Sigmoid colon (tissue), 7 donors: ENCODE results near the gene TXNDC11. TPM values are rescaled to one million over a fixed set of nuclear protein-coding genes. Genes with fewer than 3 reads are reported as not detected.

ENCODE experiments used
- DNase-seq: peaks from one replicate; pipeline ENCODE4 v3.0.0-alpha.2; 2019
- H3K27ac ChIP-seq, 4 donors: fragments of 200-600 bp; sonication (generic); one replicate each; pipeline ENCODE4 v1.5.1; 2016 to 2019; ENCODE audit warnings: mild to moderate bottlenecking in 1 of 4
- H3K27me3 ChIP-seq, 3 donors: fragments of 200-600 bp; sonication (generic); one replicate each; pipeline ENCODE4 v1.5.1; 2019; ENCODE audit warnings: mild to moderate bottlenecking in 1 of 3
- H3K36me3 ChIP-seq, 4 donors: fragments of 200-600 bp; sonication (generic); one replicate each; pipeline ENCODE4 v1.5.1; 2016 to 2019
- H3K4me1 ChIP-seq, 4 donors: fragments of 200-600 bp; sonication (generic); one replicate each; pipeline ENCODE4 v1.5.1; 2017 to 2019
- H3K4me3 ChIP-seq, 4 donors: fragments of 200-600 bp; sonication (generic); one replicate each; pipeline ENCODE4 v1.5.1; 2017 to 2019; ENCODE audit warnings: mild to moderate bottlenecking in 2 of 4, moderate library complexity in 1 of 4
- H3K9me3 ChIP-seq, 4 donors: fragments of 200-600 bp in 3 of 4; sonication (generic) in 3 of 4; one replicate each; pipeline versions ENCODE4 v1.5.1 to v1.6.1; 2013 to 2019
- EP300 ChIP-seq, 4 donors: sonication (generic); formaldehyde crosslinking; IDR thresholded peaks; one replicate each; pipeline ENCODE4 v1.6.1; 2017; ENCODE audit warnings: antibody characterized with exemption in 4 of 4
- POLR2A ChIP-seq, 2 donors: fragments of 450-650 bp; IDR thresholded peaks; one replicate each; pipeline ENCODE4 v1.6.1; 2016; ENCODE audit warnings: antibody characterized with exemption in 2 of 2, mild to moderate bottlenecking in 2 of 2, moderate library complexity in 2 of 2
- POLR2AphosphoS5 ChIP-seq, 4 donors: sonication (generic); formaldehyde crosslinking; IDR thresholded peaks; one replicate each; pipeline ENCODE4 v1.6.1; 2017; ENCODE audit warnings: antibody characterized with exemption in 4 of 4
- WGBS, 2 donors: extraction: QIAGEN DNeasy Blood & Tissue Kit; methylation state at CpG; one replicate each; pipeline ENCODE4 v1.1.7; 2013; 5-methylcytosine and 5-hydroxymethylcytosine counted together
- intact Hi-C: fragments of 100-400 bp; cut with DNase I; formaldehyde crosslinking; loops from one replicate; pipeline ENCODE4 v1.15.1; 2023
- polyA plus RNA-seq, 3 donors: library from polyadenylated mRNA; stranded (reverse); fragments of 200-250 nt; gene quantifications; one replicate each; pipeline ENCODE4 v1.2.3, GENCODE V29; 2013
- total RNA-seq, 4 donors: library from RNA; depleted of rRNA; stranded (reverse); fragments of >200 nt; gene quantifications; one replicate each; pipeline ENCODE4 v1.1.0, GENCODE V29; 2016
- TF ChIP-seq, protein P1 (sequence below), 4 experiments: fragments of 450-650 bp in 3 of 4; fragments of 200-600 bp in 1 of 4; IDR thresholded peaks; one replicate each; pipeline ENCODE4 v1.5.1; 2016 to 2019; ENCODE audit warnings: antibody characterized with exemption in 4 of 4, mild to moderate bottlenecking in 3 of 4, moderate library complexity in 2 of 4
- donor health status: healthy with polysubstance abuse.
- donor health status: Bipolar disorder and iron deficiency.
- donor health status: healthy.

The TXNDC11 gene
- total and polyA plus RNA-seq, 7 donors: 25.3 to 54.0 (median 34.9) TPM

DNA sequence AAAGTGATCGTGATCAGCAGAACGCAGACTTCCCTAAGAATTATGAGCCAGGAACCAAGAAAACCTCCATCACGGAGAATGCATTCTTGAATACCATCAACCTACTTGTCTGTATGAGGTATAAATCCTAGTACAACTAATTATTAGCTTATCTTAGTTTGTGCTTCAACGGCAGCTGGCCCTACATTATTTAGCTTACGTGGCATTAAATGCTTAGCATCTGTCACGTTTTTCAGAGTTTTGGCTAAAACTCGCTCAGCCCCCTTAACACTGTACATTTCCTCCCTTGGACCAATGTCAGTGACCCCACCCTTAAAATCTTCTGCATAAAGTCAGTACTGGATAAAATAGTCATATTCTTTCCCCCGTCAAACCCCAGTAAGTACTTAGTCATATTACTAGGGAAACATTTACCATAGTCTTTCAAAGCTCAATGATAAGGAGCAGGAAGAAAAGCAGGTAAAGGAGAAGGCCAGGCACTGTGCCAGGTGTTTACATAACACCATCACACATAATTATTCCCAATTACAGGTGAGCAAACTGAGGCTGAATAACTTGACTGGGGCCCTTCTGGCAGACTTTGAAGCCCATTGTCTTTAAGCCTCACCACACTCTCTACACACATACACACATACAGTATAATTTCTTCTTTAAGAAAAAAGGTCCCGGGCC, 16.6 kb upstream of the TXNDC11 start:
- Histone ChIP-seq H3K36me3 (peaks cover 14 to 97% (median 53%) of the 10 kb centered on the region in 4 donors), H3K27me3 (no peaks in the 10 kb centered on the region), H3K4me3 (no peak overlapping the region), H3K9me3 (no peaks in the 10 kb centered on the region), H3K4me1 (peaks cover 0 to 7% (median 5%) of the 10 kb centered on the region in 4 donors), H3K27ac (no peak overlapping the region)
- 35 to 74% methylated on average over 9 of the region's 9 CpGs for WGBS, 2 donors
- no peak for TF ChIP-seq POLR2A (IDR thresholded peaks at IDR 0.05)
- no peak for TF ChIP-seq EP300 (IDR thresholded peaks at IDR 0.05)
- TF ChIP-seq POLR2AphosphoS5 (IDR thresholded peaks at IDR 0.05): no peak
- TF ChIP-seq, protein P1, sequence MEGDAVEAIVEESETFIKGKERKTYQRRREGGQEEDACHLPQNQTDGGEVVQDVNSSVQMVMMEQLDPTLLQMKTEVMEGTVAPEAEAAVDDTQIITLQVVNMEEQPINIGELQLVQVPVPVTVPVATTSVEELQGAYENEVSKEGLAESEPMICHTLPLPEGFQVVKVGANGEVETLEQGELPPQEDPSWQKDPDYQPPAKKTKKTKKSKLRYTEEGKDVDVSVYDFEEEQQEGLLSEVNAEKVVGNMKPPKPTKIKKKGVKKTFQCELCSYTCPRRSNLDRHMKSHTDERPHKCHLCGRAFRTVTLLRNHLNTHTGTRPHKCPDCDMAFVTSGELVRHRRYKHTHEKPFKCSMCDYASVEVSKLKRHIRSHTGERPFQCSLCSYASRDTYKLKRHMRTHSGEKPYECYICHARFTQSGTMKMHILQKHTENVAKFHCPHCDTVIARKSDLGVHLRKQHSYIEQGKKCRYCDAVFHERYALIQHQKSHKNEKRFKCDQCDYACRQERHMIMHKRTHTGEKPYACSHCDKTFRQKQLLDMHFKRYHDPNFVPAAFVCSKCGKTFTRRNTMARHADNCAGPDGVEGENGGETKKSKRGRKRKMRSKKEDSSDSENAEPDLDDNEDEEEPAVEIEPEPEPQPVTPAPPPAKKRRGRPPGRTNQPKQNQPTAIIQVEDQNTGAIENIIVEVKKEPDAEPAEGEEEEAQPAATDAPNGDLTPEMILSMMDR (IDR thresholded peaks at IDR 0.05): no peak
- intact Hi-C loops: no loop called here
- DNase-seq: no peak

DNA sequence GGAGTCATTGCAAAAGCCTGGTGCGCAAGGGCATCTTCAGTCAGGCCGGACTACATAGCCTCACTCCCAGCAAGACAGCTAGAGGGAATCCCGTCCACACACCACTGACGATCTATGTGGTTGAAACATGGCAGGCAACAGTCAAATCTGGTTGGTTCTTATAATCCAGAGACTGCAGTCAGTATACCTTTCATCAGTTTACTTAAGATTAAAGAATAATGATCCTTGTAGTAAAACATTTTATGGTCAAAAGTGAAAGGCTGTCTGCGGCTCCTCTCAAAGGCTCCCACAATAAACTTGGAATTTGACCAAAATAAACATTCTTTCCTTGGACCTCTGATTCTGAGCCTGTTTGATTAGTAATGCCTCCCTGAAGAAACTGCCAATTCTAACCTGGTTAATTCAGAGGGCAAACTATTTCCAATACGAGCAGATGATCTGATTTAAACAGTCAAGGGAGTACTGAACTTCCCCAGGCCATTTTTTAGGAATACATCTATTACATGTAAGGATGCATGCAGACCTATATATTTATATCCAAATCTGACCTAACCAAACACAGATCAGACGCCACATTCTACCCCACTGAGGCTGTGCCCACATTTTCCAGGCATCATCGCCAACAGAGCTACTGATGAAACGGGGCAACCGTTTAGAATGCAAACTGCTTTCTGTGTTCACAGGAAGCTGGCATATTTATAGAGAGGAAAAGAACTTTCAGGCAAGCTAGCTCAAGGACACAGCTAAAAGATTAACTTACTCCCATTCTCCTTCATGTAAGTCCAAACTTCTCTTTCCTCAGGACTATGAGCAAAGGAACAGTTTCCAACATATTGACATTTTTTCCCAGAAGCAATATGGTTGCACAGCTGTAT, 15.3 kb upstream of the TXNDC11 start:
- no peak overlapping the region for H3K4me3 ChIP-seq
- H3K4me1 ChIP-seq: peaks cover 0 to 7% (median 5%) of the 10 kb centered on the region in 4 donors
- intact Hi-C loops: no loop called here
- TF ChIP-seq POLR2AphosphoS5 (IDR thresholded peaks at IDR 0.05): no peak
- no peak for TF ChIP-seq EP300 (IDR thresholded peaks at IDR 0.05)
- TF ChIP-seq, protein P1 (IDR thresholded peaks at IDR 0.05): no peak
- no peaks in the 10 kb centered on the region for H3K27me3 ChIP-seq
- DNase-seq: no peak
- no peaks in the 10 kb centered on the region for H3K9me3 ChIP-seq
- 15 to 63% methylated on average over 10 of the region's 10 CpGs for WGBS, 2 donors
- H3K36me3 ChIP-seq: peaks cover 14 to 99% (median 55%) of the 10 kb centered on the region in 4 donors
- H3K27ac ChIP-seq: peak overlapping the region in 2 of 4 donors; percentile 6 to 9

GRCh38 chr16:11756248-11756647, 13.6 kb upstream of the TXNDC11 start:
- H3K9me3 ChIP-seq: no peaks in the 10 kb centered on the region
- peaks cover 0 to 7% (median 5%) of the 10 kb centered on the region in 4 donors for H3K4me1 ChIP-seq
- H3K27ac ChIP-seq: no peak overlapping the region
- 94 to 96% methylated on average over 3 of the region's 3 CpGs for whole genome bisulfite sequencing, 2 donors
- TF ChIP-seq EP300 (IDR thresholded peaks at IDR 0.05) (no peak), POLR2A (IDR thresholded peaks at IDR 0.05) (no peak)
- TF ChIP-seq, protein P1 (IDR thresholded peaks at IDR 0.05): no peak
- no peaks in the 10 kb centered on the region for H3K27me3 ChIP-seq
- no peak for DNase-seq
- H3K36me3 ChIP-seq: peaks cover 15 to 99% (median 52%) of the 10 kb centered on the region in 4 donors
- no peak overlapping the region for H3K4me3 ChIP-seq
- intact Hi-C loops: no loop called here

DNA sequence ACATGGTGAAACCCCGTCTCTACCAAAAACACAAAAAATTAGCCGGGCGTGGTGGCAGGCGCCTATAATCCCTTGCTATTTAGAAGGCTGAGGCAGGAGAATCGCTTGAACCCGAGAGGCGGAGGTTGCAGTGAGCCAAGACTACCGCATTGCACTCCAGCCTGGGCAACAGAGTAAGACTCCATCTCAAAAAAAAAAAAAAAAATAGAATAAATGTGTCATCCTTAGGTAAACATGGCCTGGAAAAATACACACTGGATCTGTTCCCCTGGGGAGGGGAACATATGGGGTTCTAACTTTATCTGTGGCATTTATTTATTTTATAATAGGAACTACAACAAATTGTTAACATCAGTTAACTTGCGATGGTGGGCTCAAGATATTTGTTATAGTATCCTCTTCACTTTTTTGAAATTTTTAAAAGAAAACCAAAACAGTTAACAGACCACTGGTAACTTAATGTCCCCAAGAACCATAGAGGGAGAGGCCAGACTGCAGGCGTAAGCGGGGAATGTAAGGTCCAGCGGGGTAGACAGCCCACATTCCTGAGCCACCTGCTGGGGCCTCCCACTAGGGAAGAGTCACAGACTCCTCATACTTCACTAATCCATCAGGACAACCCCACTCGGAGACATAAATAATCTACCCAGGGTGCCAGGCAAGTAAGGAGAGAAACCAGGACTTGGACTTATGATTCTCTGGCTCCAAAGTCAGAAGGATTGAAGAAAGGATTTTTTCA, 12.5 kb upstream of the TXNDC11 start:
- peaks cover 16 to 99% (median 56%) of the 10 kb centered on the region in 4 donors for H3K36me3 ChIP-seq

More for the DNA sequence above, 12.5 kb upstream of the TXNDC11 start:
- H3K4me1 ChIP-seq: peaks cover 0 to 7% (median 5%) of the 10 kb centered on the region in 4 donors
- intact Hi-C loops: no loop called here
- H3K4me3 ChIP-seq: no peak overlapping the region
- 92 to 95% methylated on average over 13 of the region's 13 CpGs for WGBS, 2 donors
- TF ChIP-seq EP300 (IDR thresholded peaks at IDR 0.05) (no peak), POLR2AphosphoS5 (IDR thresholded peaks at IDR 0.05) (no peak), POLR2A (IDR thresholded peaks at IDR 0.05) (no peak)
- TF ChIP-seq, protein P1 (IDR thresholded peaks at IDR 0.05): no peak
- H3K9me3 ChIP-seq: no peaks in the 10 kb centered on the region
- no peak for DNase-seq
- no peaks in the 10 kb centered on the region for H3K27me3 ChIP-seq
- H3K27ac ChIP-seq: no peak overlapping the region
